ENCODE data around the gene TOMM20.
A peak's percentile ranks its signal among the peaks of the same experiment; 100 is the strongest.
"Not testable (repeated sequence)": the region's sequence is repeated elsewhere in the genome, so short reads cannot be mapped to it uniquely, and the experiment has no call there.

Gene TOMM20

DNA sequence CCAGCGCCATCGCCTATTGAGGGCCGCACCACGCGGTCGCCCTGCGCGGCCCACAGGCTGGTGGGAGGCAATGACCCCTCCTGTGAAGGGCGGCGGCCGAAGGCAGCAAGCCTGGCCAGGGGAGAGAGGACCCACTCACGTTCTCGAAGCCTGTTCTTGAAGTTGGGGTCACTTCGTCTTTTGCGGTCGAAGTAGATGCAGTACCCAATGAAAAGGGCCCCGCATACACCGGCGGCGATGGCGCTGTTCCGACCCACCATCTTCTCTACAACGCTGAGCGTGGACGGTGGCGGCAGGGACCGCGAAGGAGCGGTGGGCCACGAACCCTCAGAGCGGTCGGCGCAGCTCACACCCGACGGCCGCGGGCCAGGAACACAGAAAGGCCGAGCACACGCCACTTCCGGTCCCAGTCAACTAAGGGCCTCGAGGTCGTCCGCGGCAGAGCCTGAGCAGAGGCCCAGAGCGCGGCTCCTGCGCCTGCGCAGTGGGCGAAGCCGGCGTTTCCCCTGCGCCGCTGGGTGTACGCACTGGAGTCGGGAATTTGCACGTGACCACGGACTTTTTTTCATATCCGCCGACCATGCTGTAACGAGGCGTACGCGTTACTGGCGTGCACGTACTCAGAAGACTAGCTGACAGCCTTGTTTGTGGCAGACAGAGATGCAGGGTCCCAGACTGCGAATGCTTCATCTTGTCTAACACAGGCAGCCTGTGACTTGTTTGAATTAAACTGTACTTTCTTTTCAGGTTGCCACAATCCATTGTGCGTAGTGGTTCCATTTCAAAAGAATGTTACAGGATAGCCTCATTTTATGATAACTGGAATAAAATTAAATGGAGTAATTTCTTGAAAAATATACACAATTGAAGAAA lies at the start of gene TOMM20:
TSS of gene TOMM20 (minus strand) at position 382 of the 873 bp plus-strand sequence. CDS start at position 260, 122 bp downstream.
- DNase-seq (ENCODE audit: low read depth), result peak; percentile 94

DNA sequence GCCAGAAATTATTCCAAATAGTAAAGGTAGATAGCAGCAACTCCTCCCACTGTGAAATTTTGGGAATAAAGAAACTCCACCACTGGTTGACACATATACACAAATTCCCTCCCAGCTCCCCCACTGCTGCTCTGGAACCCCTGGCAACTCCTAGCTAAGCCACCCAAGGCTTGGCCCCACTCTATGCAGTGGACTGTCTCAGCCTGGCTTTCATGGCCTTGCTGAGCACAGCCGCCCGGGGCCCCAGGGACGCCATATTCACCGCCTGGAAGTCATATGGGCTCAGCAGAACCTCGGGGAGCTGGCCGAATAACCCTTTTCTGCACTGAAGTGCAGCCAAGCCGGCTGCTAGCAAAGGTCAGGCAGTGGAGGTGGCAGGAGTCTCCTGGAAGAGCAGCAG lies 47.8 kb upstream of the TOMM20 start:
- DNase-seq (ENCODE audit: low read depth), result no peak

- DNase-seq (ENCODE audit: low read depth), result no peak
These were observed 41.3 kb upstream of the TOMM20 start for GRCh38 chr1:235169986-235170385.

DNA sequence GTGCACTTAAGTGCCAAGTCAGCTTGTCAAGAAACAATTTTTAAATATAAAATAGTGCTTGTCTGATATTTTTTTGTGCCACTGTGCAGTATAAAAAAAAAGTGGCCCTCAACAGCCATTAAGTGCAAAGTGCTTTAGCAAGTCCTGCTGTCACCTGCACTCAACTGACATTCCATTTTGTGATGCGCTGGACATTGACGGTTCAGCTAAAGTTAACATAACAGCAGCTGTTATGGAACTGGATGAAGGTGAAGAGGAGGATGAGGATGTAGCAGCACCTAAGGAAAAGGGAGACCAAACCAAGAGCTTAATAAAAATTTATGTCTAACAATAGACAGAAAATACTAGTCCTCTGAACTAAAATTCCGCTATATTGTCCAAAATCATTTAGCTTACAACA lies 39.7 kb upstream of the TOMM20 start:
- no peak for DNase-seq (ENCODE audit: low read depth)

DNA sequence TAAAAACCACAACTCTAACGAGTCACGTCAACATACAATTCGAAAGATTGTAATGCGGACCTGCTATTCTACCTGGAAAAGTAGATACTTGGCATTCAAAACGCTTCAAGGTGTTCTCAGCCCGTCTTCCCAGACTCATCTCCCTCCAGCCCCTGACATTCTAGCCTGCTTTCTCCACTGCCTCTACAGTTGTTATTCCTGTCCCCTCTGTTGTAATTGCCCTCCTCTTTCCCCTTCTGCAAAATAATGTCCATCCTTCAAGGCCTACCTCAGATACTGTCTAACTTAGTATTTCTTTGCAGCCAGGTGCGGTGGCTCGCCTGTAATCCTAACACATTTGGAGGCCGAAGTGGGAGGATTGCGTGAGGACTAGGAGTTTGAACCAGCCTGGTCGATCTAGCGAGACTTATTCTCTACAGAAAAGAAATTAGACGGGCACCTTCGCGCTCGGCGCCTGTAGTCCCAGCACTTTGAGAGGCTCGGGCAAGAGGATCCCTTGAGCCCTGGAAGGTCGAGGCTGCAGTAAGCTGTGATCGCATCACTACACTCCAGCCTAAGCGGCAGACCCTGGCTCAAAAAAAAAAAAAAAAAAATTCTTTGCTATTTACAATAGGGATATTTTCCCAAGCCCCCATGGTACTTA lies 33.2 kb upstream of the TOMM20 start:
- DNase-seq (ENCODE audit: low read depth), result no peak

- peak; percentile 66 for DNase-seq (ENCODE audit: low read depth)
These were observed 32.5 kb upstream of the TOMM20 start, which contains the start of gene RBM34 for GRCh38 chr1:235160957-235161684. Gene RBM34, minus strand, starts transcription at chr1:235161250. Its CDS starts 24 bp downstream, at chr1:235161226.

- DNase-seq (ENCODE audit: low read depth), result peak; percentile 38
These were observed 31.8 kb upstream of the TOMM20 start for GRCh38 chr1:235160383-235160956.

DNA sequence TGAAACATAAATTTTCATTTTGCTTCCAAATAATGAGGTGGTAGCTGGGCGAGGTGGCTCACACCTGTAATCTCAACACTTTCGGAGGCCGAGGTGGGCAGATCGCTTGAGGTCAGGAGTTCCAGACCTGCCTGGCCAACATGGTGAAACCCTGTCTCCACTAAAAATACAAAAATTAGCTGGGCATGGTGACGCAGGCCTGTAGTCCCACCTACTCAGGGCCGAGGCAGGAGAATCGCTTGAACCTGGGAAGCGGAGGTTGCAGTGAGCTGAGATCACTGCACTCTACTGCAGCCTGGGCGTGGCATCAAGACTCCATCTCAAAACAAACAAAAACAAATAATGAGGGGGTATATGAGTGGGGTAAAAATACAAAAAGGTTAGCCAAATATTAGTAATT lies 31.3 kb upstream of the TOMM20 start:
- not testable (repeated sequence) for DNase-seq (ENCODE audit: low read depth)

DNA sequence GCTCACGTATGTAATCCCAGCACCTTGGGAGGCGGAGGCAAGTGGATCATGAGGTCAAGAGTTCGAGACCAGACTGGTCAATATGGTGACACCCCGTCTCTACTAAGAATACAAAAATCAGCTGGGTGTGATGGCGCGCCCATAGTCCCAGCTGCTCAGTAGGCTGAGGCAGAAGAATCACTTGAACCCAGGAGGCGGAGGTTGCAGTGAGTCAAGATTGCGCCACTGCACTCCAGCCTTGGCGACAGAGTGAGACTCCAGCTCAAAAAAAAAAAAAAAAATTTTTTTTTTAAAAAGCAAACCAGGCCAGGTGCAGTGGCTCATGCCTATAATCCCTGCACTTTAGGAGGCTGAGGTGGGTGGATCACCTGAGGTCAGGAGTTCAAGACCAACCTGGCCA lies 30.6 kb upstream of the TOMM20 start:
- DNase-seq (ENCODE audit: low read depth), result not testable (repeated sequence)

- DNase-seq (ENCODE audit: low read depth), result no peak
These were observed 30.0 kb upstream of the TOMM20 start for GRCh38 chr1:235158680-235159079.

DNA sequence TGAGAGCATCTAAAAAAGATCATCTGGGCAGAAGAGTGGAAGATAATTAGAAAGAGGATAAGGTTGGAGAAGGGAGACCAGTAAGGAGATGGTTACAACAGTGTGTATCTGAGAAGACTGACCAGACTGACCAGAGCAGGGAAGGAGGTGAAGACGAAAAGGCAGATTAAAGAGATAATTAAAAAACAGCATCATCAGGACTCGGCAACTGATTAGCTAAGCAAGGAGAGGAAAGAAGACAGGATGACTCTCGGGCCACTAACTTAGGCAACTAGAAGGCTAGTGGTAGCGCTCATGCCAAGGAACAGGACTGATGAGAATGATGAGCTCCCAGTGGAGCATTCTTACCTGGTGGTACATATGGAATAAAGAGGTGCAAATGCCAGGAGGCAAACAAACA lies 28.5 kb upstream of the TOMM20 start:
- no peak for DNase-seq (ENCODE audit: low read depth)

DNA sequence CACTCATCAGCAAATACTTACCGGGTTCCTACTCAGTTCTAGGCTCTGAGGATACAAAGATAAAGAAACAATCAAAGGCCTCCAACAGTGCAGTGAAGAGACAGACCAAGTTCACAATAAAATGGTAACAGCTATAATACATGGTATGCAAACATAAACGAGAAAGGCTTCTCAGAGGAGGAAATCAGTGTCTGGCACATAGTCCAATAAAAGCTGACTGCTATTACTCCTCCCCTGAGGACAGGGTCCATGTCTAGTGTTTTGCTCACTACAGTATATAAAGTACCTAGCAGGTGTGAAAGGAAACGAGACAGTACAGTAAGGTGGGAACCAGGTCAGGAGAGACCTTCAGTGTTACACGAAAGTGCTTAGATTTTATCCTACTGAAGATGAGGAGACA lies 28.1 kb upstream of the TOMM20 start:
- DNase-seq (ENCODE audit: low read depth), result no peak

DNA sequence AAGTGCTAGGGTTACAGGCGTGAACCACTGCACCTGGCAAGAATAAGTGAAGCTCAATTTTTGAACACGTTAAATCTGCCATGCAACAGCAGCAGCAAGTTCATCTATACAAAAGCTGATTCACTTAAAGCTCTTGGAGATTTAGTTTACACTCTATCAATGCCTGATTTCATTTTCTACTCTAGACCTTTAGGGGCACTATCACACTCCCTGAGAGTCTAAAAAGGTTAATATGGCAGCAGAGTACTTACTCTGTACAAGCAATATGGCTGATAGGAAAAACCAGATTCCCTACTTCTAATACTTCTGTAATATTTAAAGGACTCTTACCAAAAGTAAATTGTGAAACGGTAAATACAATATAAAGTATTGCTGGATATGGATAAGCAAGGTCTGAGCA lies 27.6 kb upstream of the TOMM20 start:
- no peak for DNase-seq (ENCODE audit: low read depth)

DNA sequence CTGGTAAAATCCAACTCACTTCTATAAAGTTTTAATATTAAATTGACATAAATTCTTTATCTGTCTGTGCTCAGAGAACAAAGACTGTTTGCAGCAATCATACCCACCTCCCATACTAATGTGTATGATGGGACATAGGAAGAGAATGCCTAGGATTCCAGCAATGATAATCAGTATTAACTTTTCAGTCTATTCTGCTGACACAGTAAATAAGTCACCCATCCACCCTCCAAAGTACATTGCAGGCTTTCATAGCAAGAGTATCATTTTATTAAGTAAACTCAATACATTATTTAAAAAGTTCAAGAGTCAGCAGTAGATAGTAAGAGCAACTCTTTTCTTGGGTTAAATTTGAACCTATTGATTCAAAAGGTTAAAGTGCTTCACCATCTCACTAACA lies 23.6 kb upstream of the TOMM20 start:
- DNase-seq (ENCODE audit: low read depth), result no peak

DNA sequence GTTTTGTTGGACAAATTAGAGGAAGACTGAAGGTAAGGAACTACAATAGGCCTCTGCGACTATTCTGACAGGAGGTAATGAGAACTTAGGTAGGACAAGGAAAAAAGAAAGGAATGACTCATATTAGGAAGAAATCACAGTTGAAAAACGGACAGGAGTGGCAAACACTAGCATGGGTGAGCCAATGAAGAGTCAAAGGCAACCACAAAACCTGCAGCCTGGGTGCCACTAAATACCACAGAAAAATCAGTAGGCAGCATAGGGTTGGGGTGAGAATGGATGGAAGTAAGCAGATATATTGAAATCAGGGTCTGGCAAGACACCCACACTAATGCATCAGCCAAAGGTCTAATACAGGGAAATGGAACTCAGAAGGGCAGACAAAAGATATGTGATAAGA lies 22.4 kb upstream of the TOMM20 start:
- no peak for DNase-seq (ENCODE audit: low read depth)

DNA sequence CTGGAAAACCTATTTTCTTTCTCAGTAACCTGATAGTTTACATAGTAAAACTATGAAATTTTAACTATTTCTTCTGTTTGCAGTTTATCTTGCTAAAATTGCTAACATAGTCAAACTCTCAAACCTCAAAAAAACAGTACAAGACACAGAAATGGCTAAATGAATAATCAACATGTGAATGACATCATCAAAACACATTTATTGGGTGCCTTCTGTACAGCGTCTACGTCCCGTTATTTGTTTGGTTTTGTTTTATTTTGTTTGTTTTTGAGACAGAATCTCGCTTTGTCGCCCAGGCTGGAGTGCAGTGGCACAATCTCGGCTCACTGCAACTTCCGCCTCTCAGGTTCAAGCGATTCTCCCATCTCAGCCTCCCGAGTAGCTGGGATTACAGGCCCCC lies 21.2 kb upstream of the TOMM20 start:
- DNase-seq (ENCODE audit: low read depth), result no peak

GRCh38 chr1:235147269-235147668 lies 18.6 kb upstream of the TOMM20 start:
- no peak for DNase-seq (ENCODE audit: low read depth)

GRCh38 chr1:235145639-235146038 lies 17.0 kb upstream of the TOMM20 start:
- DNase-seq (ENCODE audit: low read depth), result no peak

DNA sequence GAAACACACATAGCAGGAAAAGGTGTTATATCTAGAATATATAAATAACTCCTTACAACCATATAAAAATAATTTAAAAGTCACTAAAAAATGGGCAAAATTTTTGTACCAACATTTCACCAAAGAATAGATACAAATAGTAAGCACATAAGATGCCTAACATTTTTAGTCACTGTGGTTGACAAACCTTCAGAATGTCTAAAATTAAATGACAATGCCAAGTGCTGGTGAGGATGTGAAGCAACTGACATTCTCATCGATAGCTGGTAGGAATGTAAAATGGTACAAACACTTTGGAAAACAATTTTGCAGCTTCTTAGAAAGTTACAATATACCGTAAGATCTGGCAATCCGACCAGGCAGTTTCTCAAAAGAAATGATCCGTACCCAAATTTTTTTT lies 14.4 kb upstream of the TOMM20 start:
- DNase-seq (ENCODE audit: low read depth), result no peak

DNA sequence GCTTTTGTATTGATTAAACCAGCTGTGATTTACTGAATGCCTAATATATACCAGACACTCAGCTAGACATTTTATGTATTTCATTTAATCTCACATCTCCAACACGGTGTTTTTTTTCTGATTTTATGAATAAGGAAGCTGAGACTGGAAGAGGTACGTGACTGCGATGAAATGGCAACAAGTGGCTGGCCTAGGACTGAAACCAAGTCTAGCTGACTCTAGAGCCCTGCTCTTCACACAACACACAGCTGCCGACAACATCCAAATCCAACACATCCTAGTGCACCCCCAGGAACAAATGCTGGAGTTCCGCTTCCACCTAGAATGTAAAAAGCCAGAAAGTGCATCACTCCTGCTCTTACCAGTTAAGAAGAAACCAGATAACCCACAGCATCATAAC lies 10.7 kb upstream of the TOMM20 start:
- DNase-seq (ENCODE audit: low read depth), result no peak

GRCh38 chr1:235138821-235139220 lies 10.2 kb upstream of the TOMM20 start:
- no peak for DNase-seq (ENCODE audit: low read depth)

GRCh38 chr1:235136111-235136510 lies 7.5 kb upstream of the TOMM20 start:
- DNase-seq (ENCODE audit: low read depth), result no peak

All from HS-5 (cell line).